Heart left ventricle (tissue), 16 donors: ENCODE results near the gene TKFC. TPM values are rescaled to one million over a fixed set of nuclear protein-coding genes. Genes with fewer than 3 reads are reported as not detected.

ENCODE experiments used
- ATAC-seq, 4 donors: fragments of 200-7000 bp; cut with Tn5 transposase; one replicate each; pipeline ENCODE4 v1.9.1; 2020 to 2022; ENCODE audit warnings: moderate library complexity in 4 of 4, mild to moderate bottlenecking in 3 of 4, moderate number of reproducible peaks in 1 of 4
- DNase-seq, 5 donors: peaks; one replicate each; pipeline ENCODE4 v3.0.0-alpha.2; 2020
- H3K27ac ChIP-seq, 12 donors: fragments of 200-600 bp; sonication (generic) in 4 of 12; one replicate each; pipeline versions ENCODE4 v1.5.0 to v1.8.0; 2016 to 2022; ENCODE audit warnings: mild to moderate bottlenecking in 2 of 12
- H3K27me3 ChIP-seq, 9 donors: fragments of 200-600 bp; sonication (generic) in 2 of 9; one replicate each; pipeline versions ENCODE4 v1.5.1 to v1.8.0; 2016 to 2022; ENCODE audit warnings: mild to moderate bottlenecking in 3 of 9
- H3K36me3 ChIP-seq, 9 donors: fragments of 200-600 bp; sonication (generic) in 2 of 9; one replicate each; pipeline versions ENCODE4 v1.5.0 to v1.8.0; 2018 to 2022; ENCODE audit warnings: mild to moderate bottlenecking in 2 of 9
- H3K4me1 ChIP-seq, 12 donors: fragments of 200-600 bp; sonication (generic) in 4 of 12; one replicate each; pipeline versions ENCODE4 v1.5.0 to v1.8.0; 2016 to 2022; ENCODE audit warnings: mild to moderate bottlenecking in 3 of 12
- H3K4me3 ChIP-seq, 12 donors: fragments of 200-600 bp; sonication (generic) in 4 of 12; one replicate each; pipeline versions ENCODE4 v1.5.0 to v1.8.0; 2017 to 2022; ENCODE audit warnings: mild to moderate bottlenecking in 9 of 12, moderate library complexity in 4 of 12
- H3K9me3 ChIP-seq, 12 donors: fragments of 200-600 bp; sonication (generic) in 4 of 12; one replicate each; pipeline versions ENCODE4 v1.5.0 to v1.8.0; 2016 to 2022; ENCODE audit warnings: mild to moderate bottlenecking in 1 of 12
- CTCF ChIP-seq, 12 donors: fragments of 200-600 bp; sonication (generic) in 4 of 12; IDR thresholded peaks; one replicate each; pipeline versions ENCODE4 v1.5.0 to v1.8.0; 2018 to 2022; ENCODE audit warnings: antibody characterized with exemption in 12 of 12, mild to moderate bottlenecking in 5 of 12
- POLR2A ChIP-seq, 2 donors: fragments of 450-650 bp; IDR thresholded peaks; one replicate each; pipeline ENCODE4 v1.6.1; 2017; ENCODE audit warnings: antibody characterized with exemption in 2 of 2, mild to moderate bottlenecking in 2 of 2, moderate library complexity in 2 of 2
- WGBS, 4 donors: extraction: QIAGEN DNeasy Blood & Tissue Kit in 2 of 4; methylation state at CpG; one replicate each; pipeline versions ENCODE4 v1.1.5 to v1.1.7; 2013 to 2018; 5-methylcytosine and 5-hydroxymethylcytosine counted together
- intact Hi-C, 10 donors: fragments of 100-400 bp; cut with DNase I; formaldehyde crosslinking; loops; one replicate each; pipeline versions ENCODE4 v1.11.1 to v1.14.2; 2022
- polyA plus RNA-seq, 2 donors: library from polyadenylated mRNA; stranded (reverse); fragments of 200-250 nt; gene quantifications; one replicate each; pipeline ENCODE4 v1.2.3, GENCODE V29; 2013
- total RNA-seq, 9 donors: library from RNA; depleted of rRNA in 2 of 9; stranded (reverse); fragments of >200 nt in 2 of 9; fragmentation: NEBNext Ultra II Directional in 3 of 9; extraction: Animal tissue kit (Norgen Biotek cat#: 25700) in 3 of 9; gene quantifications; one replicate each; pipeline versions ENCODE4 v1.1.0 to v1.2.4, GENCODE V29; 2016 to 2023
- donor health status: ischemic (EF 13 %, LVEDD 7.1; RV severe dilation, severe dysfunction).
- donor health status: healthy with polysubstance abuse.
- donor health status: DM: no; HTN: yes; CAD: no.
- donor health status: DM: no; HTN: no; CAD: no.
- donor health status: ischemic (EF 25% LVEDD 6.9; RV normal size, moderate dysfunction).
- donor health status: ischemic (EF 25% LVEDD 5.7; RV mildly dilated, moderate dysfunction).
- donor health status: healthy.
- donor health status: DM: yes; HTN: yes; CAD: no.
- donor health status: ischemic (EF 35%, LVEDD 5.7; RV mildly dilated, moderate dysfunction).
- donor health status: nonischemic (EF 11% LVEDD 7.7; RV severe dilation, severe dysfunction).
- donor health status: DM: yes; HTN: yes; CAD: no.
- donor health status: PGD.
- donor health status: ischemic (EF 29% LVEDD 5.4; RV normal size, mild dysfunction).
- donor health status: nonischemic (EF 23%, LVEDD 6.1; RV moderate dilation, normal function).

Gene TKFC
- total and polyA plus RNA-seq, 11 donors = 10.0 to 31.2 (median 16.2) TPM

- WGBS, 4 donors = 89 to 94% (median 92%) methylated on average over 1 of the region's 1 CpG
- Histone ChIP-seq H3K9me3 (no peaks in the 10 kb centered on the region), H3K4me1 (no peaks in the 10 kb centered on the region), H3K4me3 (no peak overlapping the region), H3K36me3 (peaks cover 5 to 100% (median 100%) of the 10 kb centered on the region in 9 donors), H3K27me3 (no peaks in the 10 kb centered on the region), H3K27ac (no peak overlapping the region)
- DNase-seq (no peak), ATAC-seq (no peak)
- TF ChIP-seq CTCF (IDR thresholded peaks at IDR 0.05) = no peak
- TF ChIP-seq POLR2A (IDR thresholded peaks at IDR 0.05) = no peak
- intact Hi-C loops = no loop called here
Measured at GRCh38 chr11:61306221-61306620, 26.8 kb upstream of the TKFC start.

- Histone ChIP-seq H3K4me3 (no peak overlapping the region), H3K27me3 (no peaks in the 10 kb centered on the region), H3K9me3 (no peaks in the 10 kb centered on the region), H3K4me1 (no peaks in the 10 kb centered on the region), H3K36me3 (peaks cover 5 to 100% (median 100%) of the 10 kb centered on the region in 9 donors), H3K27ac (no peak overlapping the region)
- WGBS, 4 donors = 62 to 75% (median 67%) methylated on average over 1 of the region's 1 CpG
- ATAC-seq (no peak), DNase-seq (no peak)
- intact Hi-C loops = no loop called here
- no peak for TF ChIP-seq POLR2A (IDR thresholded peaks at IDR 0.05)
- no peak for TF ChIP-seq CTCF (IDR thresholded peaks at IDR 0.05)
Measured at GRCh38 chr11:61307354-61307753, 25.7 kb upstream of the TKFC start.

GRCh38 chr11:61309141-61309540 lies 23.9 kb upstream of the TKFC start:
- Histone ChIP-seq H3K9me3 (no peaks in the 10 kb centered on the region), H3K27ac (no peak overlapping the region), H3K4me3 (no peak overlapping the region), H3K36me3 (peaks cover 2 to 100% (median 100%) of the 10 kb centered on the region in 9 donors), H3K27me3 (no peaks in the 10 kb centered on the region), H3K4me1 (no peaks in the 10 kb centered on the region)
- DNase-seq = no peak
- WGBS, 4 donors = 91 to 93% (median 91%) methylated on average over 4 of the region's 4 CpGs
- no peak for ATAC-seq
- TF ChIP-seq POLR2A (IDR thresholded peaks at IDR 0.05) (no peak), CTCF (IDR thresholded peaks at IDR 0.05) (no peak)
- intact Hi-C loops = no loop called here

- 95 to 97% (median 96%) methylated on average over 7 of the region's 7 CpGs for WGBS, 4 donors
- intact Hi-C loops = no loop called here
- H3K27me3 ChIP-seq = no peaks in the 10 kb centered on the region
Measured at GRCh38 chr11:61309739-61310138, 23.3 kb upstream of the TKFC start.

More at GRCh38 chr11:61309739-61310138, 23.3 kb upstream of the TKFC start:
- DNase-seq (no peak), ATAC-seq (no peak)
- H3K9me3 ChIP-seq = no peaks in the 10 kb centered on the region
- no peak overlapping the region for H3K27ac ChIP-seq
- peaks cover 2 to 100% (median 100%) of the 10 kb centered on the region in 9 donors for H3K36me3 ChIP-seq
- no peaks in the 10 kb centered on the region for H3K4me1 ChIP-seq
- TF ChIP-seq CTCF (IDR thresholded peaks at IDR 0.05) (no peak), POLR2A (IDR thresholded peaks at IDR 0.05) (no peak)
- no peak overlapping the region for H3K4me3 ChIP-seq
